Stromal cell of bone marrow (primary cell): ENCODE results near the gene IRX2.

Experiments used
- DNase-seq: peaks from one replicate; pipeline ENCODE4 v3.0.0-alpha.2; 2012; ENCODE audit warnings: low read depth

The IRX2 gene

DNA sequence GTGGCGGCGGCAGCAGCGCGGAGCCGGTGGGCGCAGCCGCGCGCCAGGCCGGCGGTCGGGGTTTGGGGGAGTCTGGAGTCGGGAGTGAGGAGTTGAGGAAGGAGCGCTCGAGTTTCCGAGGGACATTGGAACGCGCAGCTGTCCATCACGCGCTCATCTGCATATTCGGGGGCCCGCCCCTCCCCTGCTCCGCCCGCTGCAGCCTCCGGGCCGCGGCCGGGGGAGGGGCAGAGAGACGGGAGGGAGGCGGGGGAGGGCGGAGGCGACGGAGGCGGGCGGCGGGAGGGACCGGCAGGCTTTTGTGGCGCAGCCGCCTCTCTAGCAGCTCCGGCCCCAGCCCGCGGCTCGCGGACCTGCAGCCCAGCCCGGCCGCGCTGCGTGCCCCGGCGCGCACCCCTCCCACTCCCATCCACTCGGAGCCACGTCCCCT, at the start of gene IRX2:
Gene IRX2 (minus strand): TSS at position 86 of the 430 bp plus-strand sequence. CDS start 264 bp downstream, outside the sequence.
- peak; percentile 91 for DNase-seq

DNA sequence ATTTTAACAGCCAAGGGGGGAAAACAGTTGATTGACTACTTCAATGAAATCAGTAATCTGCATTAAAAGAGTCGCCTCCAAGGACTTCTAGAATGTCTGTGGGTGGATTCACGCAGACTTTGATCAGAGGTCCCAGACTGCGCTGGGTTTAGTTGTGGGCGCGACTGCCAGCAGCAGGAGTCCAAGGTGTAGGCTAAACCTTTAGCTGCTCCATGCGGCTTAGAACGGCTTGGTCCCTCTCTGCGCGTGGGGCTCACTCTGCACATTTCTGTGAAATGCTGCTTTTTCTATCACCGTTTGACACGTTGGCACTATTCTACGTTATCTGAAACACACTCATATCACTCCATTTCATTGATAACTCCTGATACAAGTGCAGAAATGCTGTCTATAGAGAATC, 48.6 kb upstream of the IRX2 start:
- no peak for DNase-seq

DNA sequence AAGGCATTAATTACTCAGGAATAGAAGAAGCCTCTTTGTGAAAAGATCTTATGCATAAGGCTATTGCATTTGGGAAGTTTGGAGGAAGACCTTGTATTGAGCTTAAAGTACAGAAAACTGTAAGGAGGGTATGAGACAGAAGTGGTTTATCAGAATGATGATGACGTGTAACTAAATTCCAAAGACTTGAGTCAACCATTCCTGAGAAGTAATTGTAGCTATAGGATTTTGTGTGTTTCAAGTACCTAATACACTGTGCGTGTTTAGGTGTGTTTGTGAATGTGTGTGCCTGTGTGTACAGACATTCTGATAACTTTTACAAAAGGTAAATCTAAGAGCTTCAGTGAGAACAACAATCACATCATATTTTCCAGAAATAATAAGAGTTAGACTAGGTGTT, 46.5 kb upstream of the IRX2 start:
- no peak for DNase-seq

DNA sequence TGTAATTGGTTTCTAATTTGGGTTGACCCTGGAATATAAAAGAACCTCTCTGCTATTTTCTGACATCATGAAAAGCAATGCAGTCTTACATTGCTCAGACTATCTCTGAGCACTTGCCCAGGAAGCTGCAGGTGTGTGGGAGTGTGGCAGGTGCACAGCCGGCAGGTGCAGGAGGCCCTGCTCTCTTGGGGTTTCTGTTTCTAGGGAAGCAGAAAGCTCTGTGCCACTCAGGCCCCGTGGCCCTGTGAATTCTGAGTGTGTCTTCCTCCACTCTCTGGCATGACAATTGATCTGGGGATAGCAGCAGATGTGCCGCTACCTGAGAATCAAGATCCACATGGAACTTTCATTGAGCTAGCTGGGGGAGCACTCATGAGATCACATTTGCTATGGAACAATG, 45.7 kb upstream of the IRX2 start:
- DNase-seq: no peak

DNA sequence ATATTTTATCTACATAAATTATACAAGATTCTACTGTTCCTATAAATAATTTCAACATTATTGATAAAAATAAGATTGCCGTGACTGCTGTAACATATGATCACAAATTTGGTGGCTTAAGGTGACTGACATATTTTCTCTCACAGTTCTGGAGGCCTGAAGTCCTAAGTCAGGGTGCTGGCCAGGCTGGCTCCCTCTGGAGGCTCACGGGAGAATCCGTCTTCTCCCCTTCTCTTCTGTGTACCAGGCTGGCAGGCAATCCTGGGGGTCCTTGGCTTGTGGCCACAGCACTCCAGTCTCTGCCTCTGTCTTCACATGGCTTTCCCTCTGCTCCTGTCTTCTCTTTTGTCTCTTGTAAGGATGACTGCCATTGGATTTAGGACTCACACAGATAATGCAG, 31.7 kb upstream of the IRX2 start:
- DNase-seq: no peak

DNA sequence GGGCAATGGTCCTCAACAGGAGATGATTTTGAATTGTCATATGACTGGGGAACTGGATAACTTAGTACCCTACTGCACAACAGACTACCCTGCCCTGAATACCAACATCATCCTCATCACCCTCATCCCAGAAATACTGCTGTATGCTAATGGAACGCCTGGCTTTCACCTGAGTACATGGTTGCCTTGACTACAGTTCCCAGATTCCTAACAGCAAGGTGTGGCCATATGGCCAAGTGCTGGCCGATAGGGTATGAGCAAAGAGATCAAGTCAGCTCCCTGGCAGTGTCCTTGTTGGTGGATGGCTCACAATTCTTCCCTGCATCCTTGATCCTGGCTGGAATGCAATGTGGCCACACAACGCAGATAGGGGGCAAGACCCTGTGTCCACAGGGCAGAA, 31.2 kb upstream of the IRX2 start:
- no peak for DNase-seq

DNA sequence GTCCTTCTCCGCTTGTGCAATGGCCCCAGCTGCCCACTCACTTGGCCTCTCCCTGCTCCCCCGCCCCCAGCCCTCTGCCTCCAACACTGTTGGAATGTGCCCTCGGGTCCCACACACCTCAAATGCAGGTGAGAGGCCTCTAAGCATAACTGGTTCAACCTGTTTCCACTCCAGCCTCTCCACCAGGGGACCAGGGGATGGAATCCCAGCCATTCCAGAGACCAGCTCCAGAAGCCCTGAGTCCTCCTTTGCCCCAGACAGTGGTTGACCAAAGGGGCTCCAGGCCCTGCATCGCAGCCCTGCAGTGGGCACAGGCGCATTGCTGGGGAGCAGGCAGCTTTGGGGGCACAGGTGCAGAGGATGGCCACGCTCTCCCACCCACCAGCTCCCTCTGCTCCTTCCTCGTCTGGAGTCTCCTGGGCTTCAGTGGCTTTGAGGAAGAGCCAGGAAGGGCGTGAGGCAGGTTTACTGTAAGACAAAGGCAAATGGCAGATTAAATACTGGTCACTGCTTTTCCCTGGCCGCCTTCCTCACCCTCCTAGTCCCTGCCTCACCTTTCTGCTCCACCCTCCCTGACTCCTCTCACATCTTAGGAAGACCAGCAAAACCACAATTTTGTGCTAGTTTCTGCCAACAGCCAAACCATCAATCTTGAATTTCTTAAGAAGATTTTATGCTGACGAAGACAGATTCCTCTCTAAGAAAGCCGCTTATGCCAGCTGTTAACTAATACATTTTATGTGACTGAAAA, 29.1 kb upstream of the IRX2 start:
- no peak for DNase-seq

DNA sequence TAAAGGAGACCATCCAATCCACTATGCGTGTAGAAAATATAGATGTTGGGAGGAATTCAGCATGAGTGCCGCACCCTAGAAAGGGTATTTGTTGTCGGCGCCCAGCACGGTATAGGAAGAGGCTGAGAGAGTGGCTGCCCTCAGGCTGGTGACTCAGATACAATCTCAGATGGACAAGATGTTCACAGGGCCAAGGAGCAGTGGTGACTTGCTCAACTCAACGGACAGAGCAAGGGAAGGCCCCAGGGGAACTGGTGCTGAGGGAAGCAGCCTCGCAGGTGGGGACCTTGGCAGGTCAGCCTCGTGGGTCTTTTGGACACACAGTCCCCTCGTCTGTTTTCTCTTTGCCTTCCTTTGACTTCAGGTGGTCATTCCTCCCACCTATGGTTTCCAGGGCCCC, 28.0 kb upstream of the IRX2 start:
- no peak for DNase-seq

DNA sequence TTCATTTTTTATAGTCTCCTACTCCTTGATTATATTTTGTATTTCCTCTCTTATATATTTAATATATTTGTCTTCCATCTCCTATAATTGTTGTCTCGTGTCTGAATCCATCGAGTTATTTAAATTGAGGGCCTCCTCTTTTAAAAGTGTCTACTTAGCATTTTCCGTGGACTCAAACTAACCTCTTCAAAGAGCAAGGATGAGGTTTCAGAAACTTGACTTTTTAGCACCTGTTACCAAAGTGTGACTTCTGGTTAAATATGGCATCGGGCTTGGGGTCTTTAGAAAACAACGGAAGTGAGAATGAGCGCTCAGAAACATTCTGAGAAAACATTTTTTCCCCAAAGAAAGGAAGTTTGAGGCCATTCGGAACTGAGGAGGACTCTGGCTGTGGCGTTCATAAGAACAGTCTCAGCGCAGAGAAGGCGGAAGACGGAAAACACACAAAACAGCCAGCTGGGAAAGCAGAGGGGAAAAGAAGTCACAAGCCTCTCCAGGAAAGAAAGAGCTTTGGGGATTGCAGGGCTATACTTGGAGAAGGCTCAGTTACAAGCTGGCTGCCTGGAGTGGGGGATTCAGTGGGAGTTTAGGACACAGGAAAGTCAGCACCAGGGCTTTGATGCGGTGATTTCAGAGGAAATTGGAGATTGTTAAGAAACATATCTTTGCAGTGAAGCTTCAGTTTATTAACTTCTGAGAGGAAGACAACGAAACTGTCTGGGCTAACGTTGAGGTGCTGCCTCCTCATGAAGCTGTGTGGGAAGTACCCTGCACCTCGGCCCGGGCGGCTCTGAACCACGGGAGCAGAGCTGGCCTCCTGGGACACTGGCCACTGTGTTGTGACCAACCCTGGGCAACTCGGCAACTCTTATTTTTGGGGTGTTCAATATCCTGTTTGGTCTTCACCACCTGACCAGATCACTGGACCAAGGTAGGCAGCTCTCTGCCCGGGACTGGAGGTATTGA, 25.1 kb upstream of the IRX2 start:
- DNase-seq: no peak

DNA sequence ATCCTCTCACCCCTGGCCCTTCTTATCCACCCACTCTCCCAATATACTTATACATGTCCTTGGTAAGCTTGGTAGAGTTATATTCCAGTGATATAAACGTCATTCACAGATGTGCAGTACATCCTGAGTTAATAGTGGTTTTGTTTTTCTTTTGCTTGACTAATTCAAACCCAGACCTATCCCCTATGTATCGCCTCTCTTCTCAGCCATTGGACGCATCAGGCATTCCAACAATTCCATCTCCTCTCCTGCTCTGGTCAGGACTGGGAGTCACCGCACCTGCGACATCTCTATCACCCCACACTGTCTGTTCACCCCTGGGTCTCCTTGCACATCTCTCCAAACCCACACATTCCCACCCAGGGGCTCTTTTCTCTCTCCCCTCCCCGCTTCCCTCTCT, 21.9 kb upstream of the IRX2 start:
- no peak for DNase-seq

DNA sequence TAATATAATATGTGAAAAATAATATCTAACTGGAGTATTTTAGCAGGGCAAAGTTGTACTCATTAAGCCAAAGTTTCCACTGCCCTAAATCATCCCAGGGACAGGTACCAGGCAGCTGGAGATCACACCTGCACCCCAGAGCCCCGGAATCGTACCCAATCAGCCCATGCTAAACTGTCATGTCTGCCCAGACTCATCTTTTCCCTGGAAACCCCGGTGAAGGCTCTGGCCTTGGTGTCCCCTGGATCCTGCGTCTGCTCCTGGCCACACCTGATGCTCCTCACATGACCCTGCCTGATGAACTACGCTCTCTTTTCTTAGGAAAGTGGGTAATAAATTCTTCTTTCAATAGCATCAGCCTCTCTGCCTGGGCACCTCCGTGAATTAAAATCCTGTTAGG, 15.6 kb upstream of the IRX2 start:
- DNase-seq: no peak

DNA sequence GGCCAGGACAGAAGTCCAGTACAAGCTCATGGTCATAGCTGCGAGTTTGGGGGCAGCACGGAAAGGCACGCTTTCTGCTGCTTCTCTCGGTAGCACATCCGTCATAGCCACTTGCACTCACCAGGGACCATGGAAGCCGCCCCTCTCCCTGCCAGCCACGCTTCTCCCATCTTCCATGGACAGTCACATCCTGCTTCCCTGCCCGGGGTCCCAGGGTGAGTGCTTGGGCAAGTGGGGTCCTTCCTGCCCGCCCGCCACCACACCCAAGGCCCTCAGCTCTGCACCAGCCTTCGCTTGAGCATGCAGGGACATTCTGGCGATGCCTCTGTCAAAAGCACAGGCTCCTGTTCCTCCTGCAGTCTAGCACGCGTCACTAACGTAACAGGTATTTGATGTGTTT, 13.1 kb upstream of the IRX2 start:
- no peak for DNase-seq

DNA sequence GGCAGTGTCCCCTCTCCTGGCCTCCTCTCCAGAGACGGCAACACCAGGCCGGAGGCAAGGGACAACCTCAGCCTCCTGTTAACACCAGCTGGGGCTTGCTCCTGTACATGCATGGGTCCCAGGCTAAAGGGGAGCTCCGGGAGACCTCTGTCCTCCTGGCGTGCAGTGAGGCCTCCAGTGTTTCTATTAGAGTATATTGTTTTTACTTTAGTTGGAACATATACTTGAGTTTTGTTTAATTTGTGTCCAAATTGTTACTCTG, 12.0 kb upstream of the IRX2 start:
- DNase-seq: no peak

DNA sequence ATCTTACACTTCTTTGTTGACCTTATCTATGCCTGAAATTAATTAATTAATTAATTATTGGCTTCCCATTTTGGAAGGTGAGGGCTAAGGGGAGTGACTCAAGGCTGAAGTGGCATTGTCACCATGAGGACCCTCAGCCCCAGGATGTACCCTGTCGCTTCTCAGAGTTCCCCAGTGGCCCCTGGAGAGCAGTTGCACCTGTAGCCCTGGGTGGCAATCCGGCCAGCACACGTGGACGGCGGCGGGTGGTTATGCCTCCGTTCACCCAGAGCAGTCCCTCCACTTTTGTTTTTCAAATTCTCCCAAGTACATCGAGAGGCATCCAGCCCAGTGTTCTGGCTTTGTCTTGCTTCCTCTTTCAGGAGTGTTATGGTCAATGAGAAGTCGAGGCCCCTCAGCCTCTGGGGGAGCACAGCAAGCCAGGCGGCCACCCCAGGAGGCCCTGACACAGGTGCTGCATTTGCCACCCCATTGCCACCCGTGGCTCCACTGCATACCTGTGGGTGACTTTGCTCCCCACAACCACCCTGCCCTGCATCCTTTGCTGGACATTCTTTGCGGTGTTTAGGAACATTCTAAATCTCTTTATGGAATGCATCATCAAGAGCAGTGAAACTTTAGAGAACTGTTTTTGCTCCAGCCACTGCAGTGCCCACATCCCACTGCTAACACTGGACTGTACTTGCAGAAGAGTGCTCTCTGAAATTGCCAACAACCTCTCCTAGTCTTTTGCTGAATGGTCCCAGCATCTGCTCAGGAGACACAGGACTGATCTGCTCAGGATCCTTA, 11.5 kb upstream of the IRX2 start:
- DNase-seq: no peak

DNA sequence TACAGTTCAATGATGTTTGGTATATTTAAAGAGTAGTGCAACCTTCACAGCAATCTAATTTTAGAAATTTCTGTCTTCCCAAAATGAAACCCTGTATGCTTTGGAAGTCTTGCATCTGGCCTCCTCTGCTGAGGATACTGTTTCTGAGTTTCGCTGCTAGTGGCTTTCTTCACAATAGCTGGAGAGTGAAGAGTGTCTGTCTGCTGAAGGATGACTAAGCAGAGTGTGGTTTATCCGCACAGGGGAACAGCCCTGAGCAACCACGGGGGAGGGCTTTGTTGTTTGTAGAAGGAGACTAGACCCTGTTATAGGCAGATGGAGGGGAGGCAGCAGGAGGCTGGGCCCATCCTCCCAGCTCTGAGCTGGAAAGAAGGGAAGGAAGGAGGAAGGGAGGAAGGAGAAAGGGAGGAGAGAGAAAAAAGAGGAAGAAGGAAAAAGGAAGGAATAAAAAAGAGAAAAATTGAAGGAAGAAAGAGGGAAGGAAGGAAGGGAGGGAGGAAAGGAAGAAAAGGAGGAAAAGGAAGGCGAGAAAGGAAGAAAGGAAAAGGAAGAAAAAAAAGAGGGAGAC, 10.5 kb upstream of the IRX2 start:
- DNase-seq: no peak

DNA sequence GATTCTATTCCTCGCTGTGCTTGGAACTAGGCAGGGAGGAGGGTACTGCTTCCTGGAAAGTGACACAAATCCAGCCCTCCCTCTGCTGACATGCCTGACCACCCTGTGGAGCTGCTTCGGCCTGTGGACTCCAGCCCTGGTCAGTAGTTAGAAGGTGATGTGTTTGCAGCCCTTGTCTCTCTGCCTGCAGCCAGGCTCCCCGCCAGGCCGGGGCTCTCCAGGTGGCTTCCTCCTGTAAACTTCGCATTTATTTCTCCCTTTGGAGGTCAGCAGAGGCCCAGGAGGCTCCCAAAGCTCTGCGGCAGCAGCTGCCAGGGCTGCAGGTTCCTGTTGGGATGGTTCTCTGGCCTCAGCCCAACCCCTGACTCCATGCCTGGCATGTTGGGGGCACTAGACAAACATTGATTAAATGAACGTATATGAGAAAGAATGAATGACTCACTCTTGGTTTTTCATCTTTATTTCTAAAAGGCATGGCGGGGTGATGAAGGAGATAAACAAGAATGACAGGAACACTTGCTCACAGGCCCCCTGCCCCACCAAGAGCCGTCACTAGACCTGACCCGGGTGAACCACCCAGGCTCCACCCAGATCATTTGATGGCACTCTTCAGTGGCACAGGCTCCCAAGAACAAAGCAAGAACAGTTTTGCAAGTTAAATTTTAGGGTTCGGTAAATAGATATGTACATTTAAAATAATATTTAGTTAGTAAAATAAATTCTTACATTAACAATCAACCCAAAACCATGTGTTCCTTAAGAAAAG, 8.4 kb upstream of the IRX2 start:
- DNase-seq: no peak

DNA sequence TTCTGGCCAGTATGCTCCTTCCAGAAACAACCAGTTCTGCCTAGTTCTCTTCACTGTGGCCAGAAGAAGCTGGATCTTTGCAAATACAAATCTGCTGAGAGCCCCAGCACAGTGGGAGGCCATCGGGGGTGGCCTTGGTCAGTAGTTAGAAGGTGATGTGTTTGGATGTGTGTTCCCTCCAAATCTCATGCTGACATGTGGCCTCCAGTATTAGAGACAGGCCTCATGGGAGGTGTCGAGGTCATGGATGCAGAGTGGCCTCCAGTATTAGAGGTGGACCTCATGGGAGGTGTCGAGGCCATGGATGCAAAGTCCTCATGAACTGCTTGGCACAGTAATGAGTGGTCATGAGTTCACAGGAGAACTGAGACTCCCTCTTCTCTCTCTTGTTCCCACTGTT, 7.6 kb upstream of the IRX2 start:
- no peak for DNase-seq

DNA sequence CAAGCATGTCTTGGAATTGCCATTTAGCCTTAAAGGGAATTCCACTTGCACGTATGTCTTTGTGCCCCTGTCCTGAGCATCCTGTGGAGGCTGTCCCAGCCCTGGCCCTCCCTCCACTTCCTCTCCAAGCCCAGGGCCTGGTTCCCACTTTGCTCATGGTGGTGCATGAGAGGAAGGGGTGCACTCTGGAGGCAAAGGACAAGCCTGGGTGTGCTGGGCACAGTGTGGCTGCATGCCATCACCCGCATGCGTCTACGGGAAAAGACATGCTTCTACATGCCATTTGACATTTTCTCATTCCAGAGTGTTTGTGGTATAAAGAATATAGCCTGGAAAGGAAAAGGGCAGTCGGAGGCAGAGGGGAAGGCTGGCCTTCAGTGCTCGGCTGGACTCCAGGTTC, 7.2 kb upstream of the IRX2 start:
- DNase-seq: no peak

DNA sequence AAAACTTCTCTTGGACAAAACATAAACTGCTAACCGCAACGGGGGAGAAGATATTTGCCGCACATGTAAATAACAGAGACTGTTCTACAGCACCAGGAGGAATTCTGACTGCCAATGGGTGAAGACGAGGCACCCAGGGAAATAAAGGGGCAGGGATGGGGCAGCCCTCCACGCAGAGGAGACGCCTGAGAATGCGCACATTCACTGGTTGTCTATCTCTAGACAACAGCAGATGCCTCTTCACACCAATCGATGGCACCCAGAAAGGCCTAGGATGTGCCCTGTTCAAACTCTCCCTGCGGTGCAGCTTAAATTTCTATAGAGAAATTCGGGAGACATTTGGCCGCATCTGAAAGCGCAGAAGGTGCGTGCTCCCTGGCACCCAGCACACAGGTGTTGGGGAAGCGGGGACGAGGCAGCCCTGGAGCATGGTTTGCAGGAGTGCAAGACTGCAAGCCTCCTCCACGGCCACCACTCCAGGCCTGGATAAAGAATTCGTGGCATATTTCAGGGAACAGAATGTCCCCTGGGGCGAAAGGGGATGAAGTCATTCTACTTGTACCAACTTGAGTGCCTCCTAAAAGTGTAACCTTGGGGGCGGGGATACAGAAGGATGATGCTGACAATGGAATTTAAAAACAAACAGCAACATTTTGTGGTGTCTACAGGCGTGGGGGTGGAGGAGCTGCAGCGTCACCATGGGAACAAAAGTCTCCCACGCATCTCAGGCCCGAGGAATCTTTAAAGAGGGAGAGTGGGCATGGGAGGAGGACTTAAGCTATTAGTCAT, 6.3 kb upstream of the IRX2 start:
- DNase-seq: no peak

DNA sequence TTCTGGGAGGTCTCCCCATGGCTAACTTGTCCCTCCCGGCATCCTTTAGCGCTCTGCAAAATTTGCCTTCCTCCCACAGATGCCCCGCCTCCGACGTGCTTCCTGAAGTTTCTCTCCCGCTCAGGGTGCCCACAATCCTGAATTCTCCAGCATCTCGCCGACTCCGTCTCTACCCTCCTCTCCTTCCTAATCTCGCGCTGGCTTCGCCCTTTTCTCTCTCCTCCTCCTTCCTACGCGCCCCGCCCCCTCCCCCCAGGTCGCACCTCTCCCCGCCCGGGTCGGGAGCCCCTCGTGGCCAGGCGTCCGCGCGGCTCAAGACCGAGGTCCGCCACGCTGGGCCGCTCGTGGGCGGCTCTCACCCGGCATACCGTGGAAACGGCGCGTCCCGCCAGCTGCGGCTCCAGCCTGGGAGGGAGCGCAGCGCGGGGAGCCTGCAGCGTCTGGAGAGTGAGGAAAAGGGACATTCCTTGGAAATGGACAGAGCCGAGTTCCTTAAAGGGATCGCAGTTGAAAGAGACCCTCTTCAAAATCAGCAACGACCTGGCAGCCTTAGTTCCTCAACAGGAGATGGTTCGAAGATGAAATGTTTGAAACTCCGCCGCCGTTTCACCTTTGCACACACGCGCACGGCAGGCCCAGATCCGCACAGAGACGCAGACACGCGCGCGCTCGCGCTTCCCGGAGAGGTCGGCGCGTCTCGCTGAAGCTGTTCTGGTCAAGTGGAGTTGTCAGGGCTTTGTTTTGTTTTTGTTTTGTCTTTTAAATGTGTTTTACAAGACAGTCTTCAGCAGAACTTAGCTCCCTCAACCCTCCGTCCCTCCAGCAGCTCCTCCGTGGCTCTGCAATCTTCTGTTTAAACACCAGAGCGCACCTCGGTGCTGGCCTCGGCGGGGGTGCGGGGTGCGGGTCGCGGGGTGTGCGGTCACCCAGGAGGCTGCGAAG, 5.0 kb upstream of the IRX2 start:
- peak; percentile 73 for DNase-seq
